Transverse colon (tissue), 4 donors: ENCODE results near the gene ARHGAP12.

Source experiments
- POLR2AphosphoS5 ChIP-seq, 3 donors: sonication (generic); formaldehyde crosslinking; IDR thresholded peaks; one replicate each; pipeline ENCODE4 v1.6.1; 2016; ENCODE audit warnings: antibody characterized with exemption in 3 of 3
- TF ChIP-seq, protein P1 (sequence below), 5 experiments: fragments of 200-600 bp in 3 of 5; fragments of 450-650 bp in 2 of 5; sonication (generic) in 3 of 5; IDR thresholded peaks; 1 replicate in 2 of 5; 2 replicates in 3 of 5; pipeline ENCODE4 v1.5.1; 2016 to 2017; ENCODE audit warnings: antibody characterized with exemption in 5 of 5, inconsistent platforms in 3 of 5, mild to moderate bottlenecking in 2 of 5, moderate library complexity in 1 of 5

DNA sequence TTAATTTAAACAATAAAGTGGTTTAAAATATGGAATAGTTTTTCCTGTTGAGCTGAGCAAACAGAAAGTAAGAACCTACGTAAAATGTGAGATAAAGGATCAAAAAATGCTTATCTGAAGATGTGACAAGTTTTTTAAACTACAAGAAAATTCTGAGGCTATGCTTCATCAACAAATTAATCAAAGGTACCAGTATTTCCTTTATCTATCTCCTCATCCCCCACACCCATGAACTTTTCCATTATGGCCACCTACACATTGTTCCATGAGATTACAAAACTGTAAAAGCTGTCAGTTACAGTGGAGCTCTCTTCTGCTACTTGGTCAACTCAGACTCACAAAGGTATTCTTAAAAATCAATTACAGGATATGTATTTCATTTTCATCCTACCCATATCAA is 77.4 kb downstream of the ARHGAP12 start:
- TF ChIP-seq, protein P1, sequence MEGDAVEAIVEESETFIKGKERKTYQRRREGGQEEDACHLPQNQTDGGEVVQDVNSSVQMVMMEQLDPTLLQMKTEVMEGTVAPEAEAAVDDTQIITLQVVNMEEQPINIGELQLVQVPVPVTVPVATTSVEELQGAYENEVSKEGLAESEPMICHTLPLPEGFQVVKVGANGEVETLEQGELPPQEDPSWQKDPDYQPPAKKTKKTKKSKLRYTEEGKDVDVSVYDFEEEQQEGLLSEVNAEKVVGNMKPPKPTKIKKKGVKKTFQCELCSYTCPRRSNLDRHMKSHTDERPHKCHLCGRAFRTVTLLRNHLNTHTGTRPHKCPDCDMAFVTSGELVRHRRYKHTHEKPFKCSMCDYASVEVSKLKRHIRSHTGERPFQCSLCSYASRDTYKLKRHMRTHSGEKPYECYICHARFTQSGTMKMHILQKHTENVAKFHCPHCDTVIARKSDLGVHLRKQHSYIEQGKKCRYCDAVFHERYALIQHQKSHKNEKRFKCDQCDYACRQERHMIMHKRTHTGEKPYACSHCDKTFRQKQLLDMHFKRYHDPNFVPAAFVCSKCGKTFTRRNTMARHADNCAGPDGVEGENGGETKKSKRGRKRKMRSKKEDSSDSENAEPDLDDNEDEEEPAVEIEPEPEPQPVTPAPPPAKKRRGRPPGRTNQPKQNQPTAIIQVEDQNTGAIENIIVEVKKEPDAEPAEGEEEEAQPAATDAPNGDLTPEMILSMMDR (IDR thresholded peaks at IDR 0.05), result no peak
- no peak for TF ChIP-seq POLR2AphosphoS5 (IDR thresholded peaks at IDR 0.05)
